HG03378 (cell line): ENCODE data around the gene JKAMP.

ENCODE experiments used
- ATAC-seq: cut with Tn5 transposase; IDR thresholded peaks from one replicate; pipeline ENCODE4 v1.9.1; 2021; ENCODE audit warnings: mild to moderate bottlenecking, moderate library complexity; ENCODE audit not compliant: unreplicated experiment

Gene JKAMP

DNA sequence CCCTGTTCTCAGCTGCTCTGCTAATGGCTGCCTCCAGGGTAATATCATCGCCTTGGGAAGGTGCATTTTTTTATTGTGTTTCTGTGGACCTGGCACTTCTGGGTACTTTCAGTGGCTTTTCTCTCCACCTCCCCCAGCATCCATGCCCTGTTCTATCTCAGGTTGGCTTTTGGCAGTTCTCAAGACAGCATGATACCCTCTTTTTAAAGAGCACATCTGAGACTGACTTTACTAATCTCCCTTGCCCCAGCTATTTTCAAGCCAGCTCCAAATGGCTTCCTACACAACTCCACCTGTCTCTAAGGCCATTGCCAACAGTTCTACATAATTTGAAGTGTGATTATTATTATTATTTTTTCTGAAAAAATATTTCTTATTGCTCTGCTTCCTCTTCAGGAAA is 53.2 kb downstream of the JKAMP start:
- no peak for ATAC-seq

GRCh38 chr14:59538936-59539335 is 54.6 kb downstream of the JKAMP start:
- no peak for ATAC-seq

DNA sequence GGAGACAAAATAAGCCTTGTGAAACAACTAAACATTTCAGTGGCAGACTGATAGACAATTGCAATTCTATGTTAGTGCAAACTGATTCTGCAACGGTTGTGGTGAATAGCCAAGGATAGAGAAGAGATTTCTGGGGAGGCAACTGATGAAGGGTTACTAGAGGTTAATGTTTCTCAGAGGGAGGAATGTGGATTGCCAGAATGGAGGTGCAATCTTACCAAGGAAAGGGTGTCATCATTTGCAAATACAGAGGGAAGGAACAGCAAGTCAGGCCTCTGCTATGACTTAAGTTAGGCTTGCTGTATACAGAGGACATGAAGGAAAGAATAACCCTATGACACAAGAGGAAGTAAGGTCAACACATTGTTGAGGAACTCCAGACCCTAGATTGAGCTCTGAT is 56.5 kb downstream of the JKAMP start:
- no peak for ATAC-seq

GRCh38 chr14:59541731-59542130 is 57.4 kb downstream of the JKAMP start:
- no peak for ATAC-seq

GRCh38 chr14:59543873-59544272 is 59.6 kb downstream of the JKAMP start:
- ATAC-seq, result no peak

GRCh38 chr14:59547310-59547709 is 63.0 kb downstream of the JKAMP start:
- ATAC-seq, result no peak
